HEK293T (cell line): ENCODE results near the gene SLX4.

Experiments
- CTCF ChIA-PET: fragments of 350-600 bp; formaldehyde crosslinking; extraction: SDS; loops from one replicate; lab custom pipeline; 2021; ENCODE audit warnings: antibody characterized with exemption, inconsistent platforms; lab: Yijun Ruan, JAX
- POLR2A ChIA-PET: fragments of 350-600 bp; formaldehyde crosslinking; extraction: SDS; loops from one replicate; lab custom pipeline; 2020; ENCODE audit warnings: antibody characterized with exemption, inconsistent platforms; lab: Yijun Ruan, JAX
- DNase-seq: peaks from one replicate; pipeline ENCODE4 v3.0.0; 2012; ENCODE audit warnings: mixed read lengths; ENCODE audit errors: extremely low spot score
- ARNT ChIP-seq: fragments of 450-650 bp; IDR thresholded peaks from 2 replicates; pipeline ENCODE4 v1.6.1; 2017; ENCODE audit warnings: mild to moderate bottlenecking
- BHLHE40 ChIP-seq: fragments of 450-650 bp; IDR thresholded peaks from 2 replicates; pipeline ENCODE4 v1.6.1; 2016; ENCODE audit warnings: mild to moderate bottlenecking, moderate library complexity, borderline replicate concordance
- CTBP1 ChIP-seq: fragments of 450-650 bp; IDR thresholded peaks from 2 replicates; pipeline ENCODE4 v1.6.1; 2016; ENCODE audit warnings: borderline replicate concordance
- ELF4 ChIP-seq: fragments of 450-650 bp; IDR thresholded peaks from 2 replicates; pipeline ENCODE4 v1.6.1; 2017; ENCODE audit warnings: antibody characterized with exemption
- FOXA1 ChIP-seq: fragments of 450-650 bp; IDR thresholded peaks from 2 replicates; pipeline ENCODE4 v1.6.1; 2016; ENCODE audit warnings: mild to moderate bottlenecking
- FOXK2 ChIP-seq: fragments of 450-650 bp; IDR thresholded peaks from 2 replicates; pipeline ENCODE4 v1.6.1; 2016; ENCODE audit warnings: mild to moderate bottlenecking
- FOXM1 ChIP-seq: fragments of 450-650 bp; IDR thresholded peaks from 2 replicates; pipeline ENCODE4 v1.6.1; 2017; ENCODE audit warnings: mild to moderate bottlenecking, borderline replicate concordance
- HDGF ChIP-seq: fragments of 450-650 bp; IDR thresholded peaks from 2 replicates; pipeline ENCODE4 v1.6.1; 2017; ENCODE audit warnings: antibody characterized with exemption, borderline replicate concordance
- L3MBTL2 ChIP-seq: fragments of 450-650 bp; conservative IDR thresholded peaks from 2 replicates; pipeline ENCODE4 v1.6.1; 2016; ENCODE audit warnings: mild to moderate bottlenecking
- LEF1 ChIP-seq: fragments of 450-650 bp; IDR thresholded peaks from 2 replicates; pipeline ENCODE4 v1.6.1; 2017; ENCODE audit warnings: mild to moderate bottlenecking, borderline replicate concordance
- NFRKB ChIP-seq: fragments of 450-650 bp; IDR thresholded peaks from 2 replicates; pipeline ENCODE4 v1.6.1; 2016; ENCODE audit warnings: mild to moderate bottlenecking, moderate library complexity
- PKNOX1 ChIP-seq: fragments of 450-650 bp; IDR thresholded peaks from 2 replicates; pipeline ENCODE4 v1.6.1; 2016
- SP1 ChIP-seq: fragments of 450-650 bp; IDR thresholded peaks from 2 replicates; pipeline ENCODE4 v1.6.1; 2017
- SUZ12 ChIP-seq: fragments of 450-650 bp; IDR thresholded peaks from 2 replicates; pipeline ENCODE4 v1.6.1; 2016; ENCODE audit warnings: mild to moderate bottlenecking
- TARDBP ChIP-seq: fragments of 450-650 bp; IDR thresholded peaks from 2 replicates; pipeline ENCODE4 v1.6.1; 2016
- ZNF384 ChIP-seq: fragments of 450-650 bp; IDR thresholded peaks from 2 replicates; pipeline ENCODE4 v1.6.1; 2016

SLX4 gene

DNA sequence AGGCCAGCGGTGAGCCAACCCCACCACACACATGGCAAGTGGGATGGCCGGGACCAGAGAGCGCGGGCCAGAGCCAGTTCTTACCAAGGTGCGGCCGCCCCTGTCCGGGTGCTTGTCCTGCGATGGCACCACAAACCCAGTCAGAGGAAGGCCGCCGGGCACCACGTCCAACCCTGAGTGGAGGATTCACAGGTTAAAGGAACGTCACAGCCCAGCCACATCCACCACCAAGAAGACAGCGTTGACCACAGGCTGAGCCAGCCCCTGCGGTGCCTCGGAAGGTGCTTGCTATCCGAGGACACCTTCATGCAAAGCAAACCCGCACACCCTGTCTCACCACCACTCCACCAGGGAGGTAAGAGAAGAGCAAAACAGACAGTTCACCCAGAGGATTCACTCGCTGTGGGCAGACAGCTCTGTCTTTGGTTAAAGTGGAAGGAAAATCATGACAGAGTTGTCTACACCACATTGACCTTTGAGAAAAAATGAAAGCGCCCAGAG, 15.8 kb downstream of the SLX4 start:
- CTCF ChIA-PET = no interaction called here
- TF ChIP-seq LEF1 (no peak), FOXM1 (no peak), ZNF384 (no peak), CTBP1 (no peak), SUZ12 (no peak), ELF4 (no peak), FOXK2 (no peak), TARDBP (no peak), FOXA1 (no peak)
- no peak for DNase-seq
- POLR2A ChIA-PET = no interaction called here

GRCh38 chr16:3595110-3595486, 16.3 kb downstream of the SLX4 start:
- no peak for DNase-seq
- CTCF ChIA-PET = no interaction called here
- POLR2A ChIA-PET = no interaction called here
- TF ChIP-seq ELF4 (no peak), BHLHE40 (no peak), LEF1 (no peak), FOXM1 (no peak), SUZ12 (no peak), SP1 (no peak), TARDBP (no peak), ARNT (no peak), ZNF384 (no peak), HDGF (no peak), FOXK2 (no peak), NFRKB (no peak), CTBP1 (no peak)

GRCh38 chr16:3594316-3595109, 16.9 kb downstream of the SLX4 start:
- ChIA-PET CTCF (no interaction called here), POLR2A (no interaction called here)
- TF ChIP-seq ELF4 (no peak), LEF1 (no peak), SP1 (no peak), FOXK2 (no peak), HDGF (no peak)
- no peak for DNase-seq

GRCh38 chr16:3592559-3592958, 18.8 kb downstream of the SLX4 start:
- no peak for DNase-seq
- CTCF ChIA-PET = no interaction called here
- POLR2A ChIA-PET = no interaction called here
- TF ChIP-seq L3MBTL2 = no peak
- no peak for TF ChIP-seq PKNOX1
- TF ChIP-seq FOXM1 = no peak
- no peak for TF ChIP-seq LEF1
- no peak for TF ChIP-seq SUZ12
- no peak for TF ChIP-seq TARDBP
- TF ChIP-seq BHLHE40 = no peak
- no peak for TF ChIP-seq NFRKB
- TF ChIP-seq ZNF384 = no peak
- no peak for TF ChIP-seq ARNT
- TF ChIP-seq FOXK2 = no peak
- TF ChIP-seq ELF4 = no peak
- no peak for TF ChIP-seq HDGF
- TF ChIP-seq SP1 = no peak
- TF ChIP-seq CTBP1 = no peak
- no peak for TF ChIP-seq FOXA1

- POLR2A ChIA-PET = no interaction called here
- TF ChIP-seq TARDBP = no peak
- no peak for TF ChIP-seq SP1
- TF ChIP-seq PKNOX1 = no peak
- no peak for TF ChIP-seq SUZ12
- no peak for TF ChIP-seq L3MBTL2
- no peak for TF ChIP-seq ZNF384
- no peak for TF ChIP-seq ARNT
- TF ChIP-seq LEF1 = no peak
- no peak for TF ChIP-seq CTBP1
- TF ChIP-seq FOXK2 = no peak
- no peak for TF ChIP-seq BHLHE40
- no peak for TF ChIP-seq NFRKB
- no peak for TF ChIP-seq FOXM1
- no peak for TF ChIP-seq ELF4
- TF ChIP-seq HDGF = no peak
- CTCF ChIA-PET = no interaction called here
- DNase-seq = no peak
These were observed 19.4 kb downstream of the SLX4 start for GRCh38 chr16:3591991-3592390.

DNA sequence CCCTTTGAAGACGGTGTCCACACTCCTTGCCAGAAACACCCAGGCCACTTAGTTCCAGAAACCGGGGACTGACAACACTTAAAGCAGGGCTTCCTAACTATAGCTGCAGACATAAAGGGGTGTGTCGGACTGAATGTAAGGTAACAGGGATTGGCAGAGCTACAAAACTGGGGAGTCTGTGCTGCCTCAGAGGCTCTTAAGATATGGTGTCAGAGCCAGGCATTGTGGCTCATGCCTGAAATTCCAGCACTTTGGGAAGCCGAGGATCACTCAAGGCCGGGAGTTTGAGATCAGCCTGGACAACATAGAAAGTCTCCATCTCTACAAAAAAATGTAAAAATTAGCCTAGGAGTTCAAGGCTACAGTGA, 20.0 kb downstream of the SLX4 start:
- ChIA-PET POLR2A (no interaction called here), CTCF (no interaction called here)
- no peak for DNase-seq
- no peak for TF ChIP-seq ZNF384
- TF ChIP-seq BHLHE40 = no peak
- TF ChIP-seq L3MBTL2 = no peak
- no peak for TF ChIP-seq LEF1
- no peak for TF ChIP-seq NFRKB
- no peak for TF ChIP-seq SP1
- TF ChIP-seq FOXM1 = no peak
- TF ChIP-seq FOXK2 = no peak
- TF ChIP-seq SUZ12 = no peak
- no peak for TF ChIP-seq HDGF
- TF ChIP-seq FOXA1 = no peak
- TF ChIP-seq ELF4 = no peak
- TF ChIP-seq CTBP1 = no peak
- no peak for TF ChIP-seq PKNOX1
- no peak for TF ChIP-seq ARNT
- TF ChIP-seq TARDBP = no peak
